GM23248 (cell line): ENCODE measurements around the gene PGBD5. TPM values are rescaled to one million over a fixed set of nuclear protein-coding genes. Genes with fewer than 3 reads are reported as not detected.

ENCODE experiments used
- DNase-seq: peaks from one replicate; pipeline ENCODE4 v3.0.0-alpha.2; 2015
- H2AFZ ChIP-seq: fragments of 200-600 bp; sonication (generic); 2 replicates; pipeline ENCODE4 v1.6.1; 2016; ENCODE audit warnings: antibody characterized with exemption
- H3F3A ChIP-seq: fragments of 200-600 bp; sonication (generic); 2 replicates; pipeline ENCODE4 v1.6.1; 2016; ENCODE audit warnings: mild to moderate bottlenecking, antibody characterized with exemption, mixed run types; ENCODE audit not compliant: insufficient read depth
- H3K27ac ChIP-seq: fragments of 200-600 bp; sonication (generic); 2 replicates; pipeline ENCODE4 v1.5.1; 2016; ENCODE audit warnings: mild to moderate bottlenecking
- H3K27me3 ChIP-seq: fragments of 200-600 bp; sonication (generic); replicated peaks from 2 replicates; pipeline ENCODE4 v1.6.1; 2016; ENCODE audit warnings: mild to moderate bottlenecking; ENCODE audit not compliant: insufficient read depth
- H3K36me3 ChIP-seq: fragments of 200-600 bp; sonication (generic); 2 replicates; pipeline ENCODE4 v1.6.1; 2016; ENCODE audit warnings: low read depth, mild to moderate bottlenecking
- H3K4me1 ChIP-seq: fragments of 200-600 bp; sonication (generic); 2 replicates; pipeline ENCODE4 v1.6.1; 2016; ENCODE audit warnings: mild to moderate bottlenecking; ENCODE audit not compliant: insufficient read depth
- H3K4me2 ChIP-seq: fragments of 200-600 bp; sonication (generic); one replicate; pipeline ENCODE4 v1.6.1; 2016; ENCODE audit warnings: mild to moderate bottlenecking; ENCODE audit not compliant: unreplicated experiment
- H3K4me3 ChIP-seq: fragments of 200-600 bp; sonication (generic); 2 replicates; pipeline ENCODE4 v1.5.1; 2016; ENCODE audit warnings: mild to moderate bottlenecking
- H3K79me2 ChIP-seq: fragments of 200-600 bp; sonication (generic); 2 replicates; pipeline ENCODE4 v1.6.1; 2016; ENCODE audit warnings: mild to moderate bottlenecking; ENCODE audit not compliant: insufficient read depth
- H3K9ac ChIP-seq: fragments of 200-600 bp; sonication (generic); 2 replicates; pipeline ENCODE4 v1.6.1; 2016; ENCODE audit warnings: mild to moderate bottlenecking
- H3K9me2 ChIP-seq: fragments of 200-600 bp; sonication (generic); 2 replicates; pipeline ENCODE4 v1.6.1; 2016; ENCODE audit warnings: mixed run types, mild to moderate bottlenecking, moderate library complexity; ENCODE audit not compliant: insufficient read depth
- H3K9me3 ChIP-seq: fragments of 200-600 bp; sonication (generic); one replicate; pipeline ENCODE4 v1.6.1; 2017; ENCODE audit warnings: low read depth
- H4K20me1 ChIP-seq: fragments of 200-600 bp; sonication (generic); 2 replicates; pipeline ENCODE4 v1.6.0; 2016; ENCODE audit not compliant: insufficient read depth
- EZH2 ChIP-seq: fragments of 200-600 bp; sonication (generic); IDR thresholded peaks from 2 replicates; pipeline ENCODE4 v1.6.1; 2018; ENCODE audit warnings: antibody characterized with exemption, mild to moderate bottlenecking; ENCODE audit not compliant: insufficient read depth, poor library complexity, severe bottlenecking
- EZH2phosphoT487 ChIP-seq: fragments of 200-600 bp; sonication (generic); IDR thresholded peaks from 2 replicates; pipeline ENCODE4 v1.6.1; 2018; ENCODE audit warnings: antibody characterized with exemption, moderate library complexity, mild to moderate bottlenecking, low read depth; ENCODE audit not compliant: insufficient read depth
- WGBS, 2 experiments: methylation state at CpG; one replicate each; pipeline ENCODE4 v1.1.6; 2015 to 2017; ENCODE audit warnings: low lambda C conversion rate in 2 of 2, low coverage in 1 of 2; ENCODE audit errors: missing lambda C conversion rate in 2 of 2; 5-methylcytosine and 5-hydroxymethylcytosine counted together
- in situ Hi-C: fragments of 300-500 bp; cut with MboI; formaldehyde crosslinking; loops from 2 replicates; pipeline ENCODE4 v1.15.0; 2020
- polyA plus RNA-seq: library from polyadenylated mRNA; unstranded; fragments of >200 nt; fragmentation: Nextera tagmentation; extraction: Ambion mirVana; gene quantifications from 2 replicates; pipeline ENCODE4 v1.2.1, GENCODE V29; 2016
- total RNA-seq: library from RNA; depleted of rRNA; stranded (reverse); fragments of >200 nt; shearing (Covaris generic); gene quantifications from 2 replicates; pipeline ENCODE4 v1.2.3, GENCODE V29; 2014

Gene PGBD5
- total and polyA plus RNA-seq, 2 experiments from 2014 or later = 0.23 to 0.32 TPM

DNA sequence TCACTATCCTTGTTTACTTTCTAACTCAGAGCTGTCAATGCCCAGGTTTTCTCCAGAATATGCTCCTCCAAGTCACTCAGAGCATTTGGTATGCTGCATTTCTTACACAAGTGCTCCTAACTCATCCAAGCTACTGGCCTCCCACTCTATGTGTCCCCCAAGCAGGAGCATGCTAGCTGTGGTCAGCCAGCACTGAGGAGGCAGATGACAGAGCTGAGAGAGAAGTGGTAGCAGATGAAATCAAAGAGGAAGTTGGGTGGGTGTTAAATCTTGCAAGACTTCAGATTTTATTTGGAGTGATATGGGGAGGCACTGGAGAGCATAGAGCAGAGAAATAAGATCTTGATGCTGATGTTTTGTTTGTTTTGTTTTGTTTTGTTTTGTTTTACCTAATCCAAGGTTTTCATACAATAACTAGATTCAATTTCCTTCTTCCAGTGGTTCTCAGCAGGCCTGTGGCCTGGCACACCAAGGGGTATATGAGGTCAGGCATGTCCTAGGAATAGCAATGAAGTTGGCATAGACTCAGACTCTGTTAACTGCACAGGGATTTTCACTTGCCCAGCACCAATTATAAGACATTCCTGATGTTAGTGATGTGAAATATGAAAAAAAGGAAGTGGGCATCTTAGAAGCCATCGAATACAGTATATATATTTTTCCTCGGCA, 3.1 kb upstream of the PGBD5 start:
- H3K36me3 ChIP-seq = no peaks in the 10 kb centered on the region
- H3K79me2 ChIP-seq = no peaks in the 10 kb centered on the region
- H3K9me2 ChIP-seq = no peaks in the 10 kb centered on the region
- in situ Hi-C loops = no loop called here
- TF ChIP-seq EZH2 (no peak), EZH2phosphoT487 (no peak)
- H3K27ac ChIP-seq = no peak overlapping the region
- H3K9ac ChIP-seq = no peak overlapping the region
- 43 to 59% methylated on average over 2 of the region's 2 CpGs for WGBS, 2 experiments
- H3K4me1 ChIP-seq = no peaks in the 10 kb centered on the region
- no peak for DNase-seq
- no peak overlapping the region for H3K4me3 ChIP-seq
- H3K4me2 ChIP-seq = no peak overlapping the region
- no peaks in the 10 kb centered on the region for H4K20me1 ChIP-seq
- H3K9me3 ChIP-seq = no peaks in the 10 kb centered on the region
- no peaks in the 10 kb centered on the region for H3F3A ChIP-seq
- no peak overlapping the region for H2AFZ ChIP-seq
- H3K27me3 ChIP-seq = peaks cover 19% of the 10 kb centered on the region

DNA sequence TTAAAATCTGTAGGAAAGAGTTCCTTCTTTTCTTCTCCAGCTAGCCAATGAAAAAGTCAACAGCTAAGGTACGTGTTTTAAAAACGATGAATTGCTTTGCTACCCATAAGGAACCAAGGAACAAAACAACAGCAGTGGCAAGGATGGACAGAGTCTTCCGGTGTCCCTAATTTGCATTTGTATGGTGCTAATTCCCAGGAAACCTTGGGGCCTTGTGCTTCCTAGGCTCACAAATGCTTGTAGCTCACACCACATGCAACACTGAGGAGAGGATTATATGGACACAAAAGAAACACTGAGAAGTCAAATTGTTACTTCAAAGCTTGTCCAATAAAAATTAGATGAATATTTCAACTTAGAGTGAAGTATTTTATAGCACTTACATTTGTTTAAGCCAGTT, 1.8 kb upstream of the PGBD5 start:
- H2AFZ ChIP-seq = no peak overlapping the region
- no peaks in the 10 kb centered on the region for H3K79me2 ChIP-seq
- H3K4me1 ChIP-seq = no peaks in the 10 kb centered on the region
- in situ Hi-C loops = no loop called here
- H3K27ac ChIP-seq = no peak overlapping the region
- peaks cover 29% of the 10 kb centered on the region for H3K27me3 ChIP-seq
- TF ChIP-seq EZH2phosphoT487 (no peak), EZH2 (no peak)
- no peak for DNase-seq
- H3K9me2 ChIP-seq = no peaks in the 10 kb centered on the region
- H3K36me3 ChIP-seq = no peaks in the 10 kb centered on the region
- no peaks in the 10 kb centered on the region for H4K20me1 ChIP-seq
- no peak overlapping the region for H3K9ac ChIP-seq
- no peak overlapping the region for H3K4me2 ChIP-seq
- no peak overlapping the region for H3K4me3 ChIP-seq
- WGBS, 2 experiments = 2 to 5% methylated on average over 3 of the region's 3 CpGs
- no peaks in the 10 kb centered on the region for H3K9me3 ChIP-seq
- H3F3A ChIP-seq = no peaks in the 10 kb centered on the region

DNA sequence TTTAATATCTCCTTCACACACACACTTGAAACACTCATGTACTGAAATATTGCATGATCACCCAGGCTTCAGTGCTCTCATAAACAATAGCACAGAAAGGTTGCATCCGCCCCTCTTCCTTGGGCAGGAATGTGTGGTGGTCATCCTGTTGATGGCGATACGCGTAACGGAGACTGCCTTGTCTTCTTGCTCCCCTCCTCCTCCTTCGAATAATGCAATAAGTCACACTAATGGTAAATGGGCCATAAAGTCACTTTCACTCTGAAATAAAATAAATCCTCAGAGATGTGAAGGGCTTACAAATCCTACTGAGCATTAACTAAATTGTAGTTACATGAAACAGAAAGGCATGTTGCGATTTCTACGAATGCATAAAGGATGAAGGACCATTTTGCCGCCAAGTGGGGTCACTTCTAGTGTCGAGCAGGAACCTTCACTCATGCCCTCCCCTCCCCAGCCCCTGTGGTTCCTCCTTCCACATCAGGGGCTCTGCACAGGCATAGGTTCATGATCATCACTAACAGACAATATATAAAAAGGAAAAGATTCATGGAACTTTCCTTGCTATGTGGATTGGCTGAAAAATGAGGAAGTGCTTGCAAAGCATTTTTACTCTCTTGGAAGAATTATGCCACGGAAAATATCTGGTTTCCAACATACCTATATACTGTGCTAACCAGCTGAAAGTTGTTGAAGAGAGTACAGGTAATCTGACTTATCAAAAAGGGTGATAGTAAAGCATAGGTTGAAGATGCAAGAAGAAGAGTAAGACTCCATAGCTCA, 1.2 kb upstream of the PGBD5 start:
- Histone ChIP-seq H4K20me1 (no peaks in the 10 kb centered on the region), H3K27ac (no peak overlapping the region), H3K9me2 (no peaks in the 10 kb centered on the region), H3K4me2 (no peak overlapping the region), H3K9me3 (no peaks in the 10 kb centered on the region), H3K36me3 (no peaks in the 10 kb centered on the region), H3F3A (no peaks in the 10 kb centered on the region), H3K9ac (no peak overlapping the region), H3K4me1 (no peaks in the 10 kb centered on the region), H3K4me3 (no peak overlapping the region), H3K27me3 (peaks cover 29% of the 10 kb centered on the region), H2AFZ (no peak overlapping the region), H3K79me2 (no peaks in the 10 kb centered on the region)
- TF ChIP-seq EZH2phosphoT487 (no peak), EZH2 (no peak)
- in situ Hi-C loops = no loop called here
- no peak for DNase-seq
- WGBS, 2 experiments = 34% methylated on average over 11 of the region's 11 CpGs

DNA sequence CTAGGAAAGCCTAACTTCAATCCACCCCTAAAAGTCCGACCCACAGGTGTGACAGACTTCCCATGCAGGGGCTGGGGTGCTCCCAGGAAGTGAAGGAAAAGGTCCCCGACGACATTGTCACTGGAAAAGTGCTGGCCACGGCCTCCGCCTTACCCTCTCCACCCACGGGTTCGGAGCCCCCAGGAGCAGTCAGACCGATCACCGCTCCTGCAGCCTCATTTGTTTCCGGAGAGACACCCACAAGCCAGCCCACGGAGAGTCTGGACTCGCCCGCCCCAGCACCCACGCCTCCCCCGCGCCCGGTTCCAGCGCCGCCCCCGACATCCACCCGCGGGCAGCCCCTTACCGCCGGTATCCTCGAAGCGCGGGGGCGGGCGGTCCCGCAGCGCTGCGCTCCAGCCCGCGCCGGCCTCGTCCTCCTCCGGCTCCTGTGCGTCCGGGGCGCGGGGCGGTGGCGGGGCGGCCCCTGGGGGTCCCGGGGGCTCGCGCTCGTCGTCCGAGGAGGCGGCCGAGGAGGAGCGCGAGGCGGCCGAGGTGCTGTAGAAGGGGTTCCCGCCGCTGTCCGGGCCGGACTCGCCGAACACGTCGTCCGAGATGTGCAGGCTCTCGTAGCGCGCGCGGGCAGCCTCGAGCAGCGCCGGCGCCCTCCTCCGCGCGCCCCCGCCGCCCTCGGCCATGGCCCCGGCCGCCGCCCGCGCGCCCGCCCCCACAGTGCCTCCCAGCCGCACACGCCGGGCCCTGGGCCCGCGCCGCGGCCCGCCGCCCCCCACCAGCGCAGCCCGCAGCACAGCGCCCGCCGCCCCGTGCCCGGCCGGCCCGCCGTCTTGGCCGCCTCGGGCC, 660 bp downstream of the PGBD5 start:
- H4K20me1 ChIP-seq = no peaks in the 10 kb centered on the region
- peak; percentile 48 for DNase-seq
- no peaks in the 10 kb centered on the region for H3F3A ChIP-seq
- H3K36me3 ChIP-seq = no peaks in the 10 kb centered on the region
- H3K9me3 ChIP-seq = no peaks in the 10 kb centered on the region
- H3K4me1 ChIP-seq = no peaks in the 10 kb centered on the region
- WGBS, 2 experiments = 0 to 6% methylated on average over 10 to 77 of the region's 108 CpGs
- no peak overlapping the region for H3K4me2 ChIP-seq
- no peak overlapping the region for H3K9ac ChIP-seq
- no peak overlapping the region for H2AFZ ChIP-seq
- H3K9me2 ChIP-seq = no peaks in the 10 kb centered on the region
- peak overlapping the region; percentile 29 for H3K4me3 ChIP-seq
- no peak overlapping the region for H3K27ac ChIP-seq
- TF ChIP-seq EZH2phosphoT487 = no peak
- TF ChIP-seq EZH2 = peak; percentile 71
- no peaks in the 10 kb centered on the region for H3K79me2 ChIP-seq
- in situ Hi-C loops = no loop called here
- peaks cover 29% of the 10 kb centered on the region for H3K27me3 ChIP-seq
